Breast epithelium (tissue), 4 donors: ENCODE results near the gene MRPL27. TPM values are rescaled to one million over a fixed set of nuclear protein-coding genes. Genes with fewer than 3 reads are reported as not detected.

Experiments used
- DNase-seq, 2 donors: peaks; one replicate each; pipeline ENCODE4 v3.0.0-alpha.2; 2019; ENCODE audit warnings: low spot score in 2 of 2
- H3K27ac ChIP-seq, 2 donors: fragments of 200-600 bp; sonication (generic) in 1 of 2; one replicate each; pipeline ENCODE4 v1.5.1; 2016 to 2019; ENCODE audit warnings: mild to moderate bottlenecking in 1 of 2
- H3K27me3 ChIP-seq, 2 donors: fragments of 200-600 bp; sonication (generic) in 1 of 2; one replicate each; pipeline versions ENCODE4 v1.5.1 to v1.6.0; 2017 to 2019; ENCODE audit warnings: control low read depth in 1 of 2, mild to moderate bottlenecking in 1 of 2
- H3K36me3 ChIP-seq: fragments of 200-600 bp; one replicate; pipeline ENCODE4 v1.5.1; 2019
- H3K4me1 ChIP-seq, 2 donors: fragments of 200-600 bp; sonication (generic); one replicate each; pipeline ENCODE4 v1.5.1; 2016 to 2019; ENCODE audit warnings: control low read depth in 1 of 2
- H3K4me3 ChIP-seq, 3 donors: fragments of 200-600 bp; sonication (generic); 1 replicate in 2 of 3; 2 replicates in 1 of 3; pipeline ENCODE4 v1.5.1; 2016 to 2019; ENCODE audit warnings: mild to moderate bottlenecking in 3 of 3, moderate library complexity in 2 of 3
- H3K9me3 ChIP-seq, 2 donors: fragments of 200-600 bp; sonication (generic) in 1 of 2; one replicate each; pipeline ENCODE4 v1.5.1; 2016 to 2019; ENCODE audit warnings: control low read depth in 1 of 2
- CTCF ChIP-seq, 3 donors: fragments of 450-650 bp; IDR thresholded peaks; one replicate each; pipeline ENCODE4 v1.5.1; 2016 to 2017; ENCODE audit warnings: antibody characterized with exemption in 3 of 3, mild to moderate bottlenecking in 3 of 3, moderate library complexity in 3 of 3
- POLR2A ChIP-seq: fragments of 450-650 bp; IDR thresholded peaks from one replicate; pipeline ENCODE4 v1.6.1; 2016; ENCODE audit warnings: antibody characterized with exemption, mild to moderate bottlenecking, moderate library complexity
- POLR2AphosphoS5 ChIP-seq, 3 donors: sonication (generic); formaldehyde crosslinking; IDR thresholded peaks; one replicate each; pipeline ENCODE4 v1.6.1; 2017; ENCODE audit warnings: antibody characterized with exemption in 3 of 3
- intact Hi-C: fragments of 100-400 bp; cut with DNase I; formaldehyde crosslinking; loops from one replicate; pipeline ENCODE4 v1.15.1; 2023; ENCODE audit warnings: low total_unique reads
- total RNA-seq, 3 donors: library from RNA; depleted of rRNA; stranded (reverse); fragments of >200 nt; gene quantifications; one replicate each; pipeline ENCODE4 v1.1.0, GENCODE V29; 2016

MRPL27 gene
- total RNA-seq, 3 donors from 2014 or later: 46.0 to 64.9 (median 49.1) TPM

DNA sequence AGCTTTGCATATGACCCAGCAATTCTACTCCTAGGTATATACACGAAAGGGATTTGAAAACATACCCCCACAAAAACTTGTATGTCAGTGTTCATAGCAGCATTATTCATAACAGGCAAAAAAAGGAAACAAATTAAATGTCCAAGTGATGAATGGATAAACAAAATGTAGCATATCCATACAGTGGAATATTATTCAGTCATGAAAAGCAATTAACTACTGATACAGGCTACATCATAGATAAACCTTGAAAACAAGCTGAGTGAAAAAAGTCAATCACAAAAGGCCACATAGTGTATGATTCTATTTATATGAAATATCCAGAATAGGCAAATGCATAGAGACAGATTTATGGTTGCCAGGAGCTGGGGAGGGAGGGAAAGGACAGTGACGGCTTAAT is 721 bp upstream of the MRPL27 start:
- TF ChIP-seq POLR2AphosphoS5 (IDR thresholded peaks at IDR 0.05): no peak
- no peak for TF ChIP-seq POLR2A
- TF ChIP-seq CTCF (IDR thresholded peaks at IDR 0.05): no peak
- H3K4me3 ChIP-seq: no peak overlapping the region
- H3K27ac ChIP-seq: no peak overlapping the region
- no peak for DNase-seq
- intact Hi-C loops: no loop called here
- peaks cover 5% of the 10 kb centered on the region for H3K36me3 ChIP-seq
- H3K4me1 ChIP-seq: peaks cover 4 to 14% of the 10 kb centered on the region in 2 donors
- H3K9me3 ChIP-seq: no peaks in the 10 kb centered on the region
- H3K27me3 ChIP-seq: no peaks in the 10 kb centered on the region

DNA sequence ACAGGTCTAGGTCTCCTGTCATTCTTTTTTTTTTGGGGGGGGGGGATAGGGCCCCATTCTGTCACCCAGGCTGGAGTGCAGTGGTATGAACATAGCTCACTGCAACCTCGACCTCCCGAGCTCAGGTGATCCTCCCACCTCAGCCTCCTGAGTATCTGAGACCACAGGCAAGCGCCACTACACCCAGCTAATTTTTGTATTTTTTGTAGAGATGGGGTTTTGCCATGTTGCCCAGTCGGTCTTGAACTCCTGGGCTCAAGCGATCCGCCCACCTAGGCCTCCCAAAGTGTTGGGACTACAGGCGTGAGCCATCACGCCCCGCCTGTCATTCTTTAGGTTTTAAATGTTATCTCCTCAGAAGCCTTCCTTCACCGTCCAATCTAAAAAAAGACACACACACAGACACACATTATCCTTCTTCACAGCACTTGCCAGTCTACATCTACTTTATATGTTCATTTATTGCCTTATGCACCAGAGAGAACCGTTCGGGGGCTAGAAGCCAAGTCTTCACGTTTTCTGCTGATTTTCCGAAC is 694 bp downstream of the MRPL27 start:
- TF ChIP-seq POLR2AphosphoS5 (IDR thresholded peaks at IDR 0.05) (no peak), POLR2A (no peak), CTCF (IDR thresholded peaks at IDR 0.05) (no peak)
- peak overlapping the region; percentile 93 to 97 for H3K27ac ChIP-seq
- no peaks in the 10 kb centered on the region for H3K9me3 ChIP-seq
- intact Hi-C loops: no loop called here
- H3K27me3 ChIP-seq: no peaks in the 10 kb centered on the region
- DNase-seq: no peak
- H3K36me3 ChIP-seq: peaks cover 5% of the 10 kb centered on the region
- H3K4me3 ChIP-seq: peak overlapping the region; percentile 65 to 87 (median 79)
- peaks cover 4 to 14% of the 10 kb centered on the region in 2 donors for H3K4me1 ChIP-seq

DNA sequence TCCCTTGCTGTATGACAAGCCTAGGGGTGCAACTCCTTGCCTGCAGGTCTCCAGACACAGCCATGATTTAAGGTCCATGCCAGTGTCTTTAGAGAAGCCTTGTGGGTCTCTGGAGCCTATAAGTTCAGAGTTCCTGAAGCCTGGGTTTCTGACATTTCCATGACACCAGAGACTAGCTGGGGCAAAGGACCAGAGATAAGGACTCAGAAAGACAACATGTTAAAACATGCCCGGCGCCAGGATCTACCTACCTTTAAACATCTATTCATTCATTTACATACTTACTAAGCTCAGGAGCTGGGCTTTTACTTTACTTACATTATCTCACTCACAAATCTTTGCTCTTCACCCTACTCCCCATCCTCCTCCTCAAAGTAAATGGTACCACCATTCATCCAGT is 1.5 kb downstream of the MRPL27 start:
- Histone ChIP-seq H3K27me3 (no peaks in the 10 kb centered on the region), H3K27ac (no peak overlapping the region), H3K4me3 (no peak overlapping the region), H3K9me3 (no peaks in the 10 kb centered on the region), H3K4me1 (peaks cover 4 to 14% of the 10 kb centered on the region in 2 donors), H3K36me3 (peaks cover 5% of the 10 kb centered on the region)
- no peak for TF ChIP-seq POLR2A
- no peak for TF ChIP-seq POLR2AphosphoS5 (IDR thresholded peaks at IDR 0.05)
- no peak for TF ChIP-seq CTCF (IDR thresholded peaks at IDR 0.05)
- DNase-seq: no peak
- intact Hi-C loops: no loop called here

DNA sequence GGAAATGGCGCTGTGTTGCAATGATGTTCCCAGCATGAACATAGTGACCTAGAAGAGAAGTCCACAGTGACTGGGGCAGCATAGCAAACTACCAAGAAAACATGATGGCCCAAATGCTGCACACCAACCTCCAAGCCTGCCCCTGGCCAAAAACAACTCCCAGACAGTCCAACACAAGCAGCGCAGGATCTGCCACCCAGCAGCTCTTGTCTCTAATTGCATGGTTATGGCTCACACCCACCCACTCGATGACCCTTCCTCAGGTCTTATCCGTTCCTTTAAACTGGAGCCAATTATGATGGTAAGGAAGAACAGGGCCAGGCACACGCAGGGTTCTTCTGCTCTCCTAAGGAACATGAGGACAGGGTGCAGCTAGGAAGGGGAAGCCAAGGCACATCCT is 2.9 kb downstream of the MRPL27 start:
- H3K27me3 ChIP-seq: no peaks in the 10 kb centered on the region
- H3K9me3 ChIP-seq: no peaks in the 10 kb centered on the region
- peaks cover 4 to 14% of the 10 kb centered on the region in 2 donors for H3K4me1 ChIP-seq
- H3K4me3 ChIP-seq: no peak overlapping the region
- intact Hi-C loops: no loop called here
- TF ChIP-seq CTCF (IDR thresholded peaks at IDR 0.05) (no peak), POLR2A (no peak), POLR2AphosphoS5 (IDR thresholded peaks at IDR 0.05) (no peak)
- H3K27ac ChIP-seq: no peak overlapping the region
- peaks cover 5% of the 10 kb centered on the region for H3K36me3 ChIP-seq
- DNase-seq: no peak

DNA sequence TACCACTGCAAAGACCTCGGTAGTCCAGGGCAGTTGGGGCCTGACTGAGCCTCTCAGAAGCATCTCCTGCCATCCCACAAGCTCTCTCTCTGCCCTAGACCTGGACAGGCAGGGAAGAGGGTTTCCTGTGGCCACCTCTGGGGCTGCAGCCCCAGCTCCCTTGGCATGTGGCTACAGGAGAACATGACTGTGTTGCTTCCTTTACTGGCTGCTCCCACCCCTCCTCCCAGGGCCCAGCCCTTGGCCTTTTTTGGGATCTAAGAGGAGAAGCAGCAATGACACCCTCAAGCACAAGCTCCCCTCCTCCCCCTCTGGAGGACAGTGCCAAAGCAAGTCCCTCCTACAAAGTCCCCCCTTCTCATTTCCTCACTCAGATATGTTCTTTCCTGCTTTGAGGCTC is 5.6 kb downstream of the MRPL27 start:
- no peak for DNase-seq
- H3K4me3 ChIP-seq: no peak overlapping the region
- no peak overlapping the region for H3K27ac ChIP-seq
- intact Hi-C loops: no loop called here
- no peaks in the 10 kb centered on the region for H3K9me3 ChIP-seq
- peaks cover 2 to 14% of the 10 kb centered on the region in 2 donors for H3K4me1 ChIP-seq
- peaks cover 5% of the 10 kb centered on the region for H3K36me3 ChIP-seq
- TF ChIP-seq POLR2A (no peak), CTCF (IDR thresholded peaks at IDR 0.05) (no peak), POLR2AphosphoS5 (IDR thresholded peaks at IDR 0.05) (no peak)
- no peaks in the 10 kb centered on the region for H3K27me3 ChIP-seq
